ENCODE data around the gene INPP5B.
A peak's percentile ranks its signal among the peaks of the same experiment; 100 is the strongest.
"Not testable (repeated sequence)": the region's sequence is repeated elsewhere in the genome, so short reads cannot be mapped to it uniquely, and the experiment has no call there.

The INPP5B gene

GRCh38 chr1:37946703-37947360 is at the start of gene INPP5B:
TSS of gene INPP5B (minus strand) at chr1:37947053. CDS start at chr1:37946308, 745 bp downstream.
- peak; percentile 84 for DNase-seq

- no peak for DNase-seq
Observed at GRCh38 chr1:37995751-37996345, 49.0 kb upstream of the INPP5B start.

- DNase-seq: no peak
Observed at GRCh38 chr1:37994886-37995566, 48.2 kb upstream of the INPP5B start.

- DNase-seq: no peak
Observed at GRCh38 chr1:37989361-37989930, 42.6 kb upstream of the INPP5B start.

GRCh38 chr1:37987679-37988078 is 40.8 kb upstream of the INPP5B start:
- DNase-seq: no peak

- no peak for DNase-seq
Observed at GRCh38 chr1:37983546-37983945, 36.7 kb upstream of the INPP5B start.

- DNase-seq: no peak
Observed at GRCh38 chr1:37978541-37978940, 31.7 kb upstream of the INPP5B start.

GRCh38 chr1:37975083-37975482 is 28.2 kb upstream of the INPP5B start:
- not testable (repeated sequence) for DNase-seq

- no peak for DNase-seq
Observed at GRCh38 chr1:37974567-37974966, 27.7 kb upstream of the INPP5B start.

GRCh38 chr1:37973684-37974083 is 26.8 kb upstream of the INPP5B start:
- not testable (repeated sequence) for DNase-seq

- no peak for DNase-seq
Observed at GRCh38 chr1:37965301-37965700, 18.4 kb upstream of the INPP5B start.

- not testable (repeated sequence) for DNase-seq
Observed at GRCh38 chr1:37964106-37964505, 17.3 kb upstream of the INPP5B start.

GRCh38 chr1:37958690-37959089 is 11.8 kb upstream of the INPP5B start:
- DNase-seq: no peak

- no peak for DNase-seq
Observed at GRCh38 chr1:37955685-37956084, 8.8 kb upstream of the INPP5B start.

GRCh38 chr1:37954316-37954971 is 7.6 kb upstream of the INPP5B start:
- DNase-seq: no peak

- no peak for DNase-seq
Observed at GRCh38 chr1:37952738-37953137, 5.9 kb upstream of the INPP5B start.

- no peak for DNase-seq
Observed at GRCh38 chr1:37951783-37952624, 5.2 kb upstream of the INPP5B start.

GRCh38 chr1:37951041-37951782 is 4.4 kb upstream of the INPP5B start:
- no peak for DNase-seq

- no peak for DNase-seq
Observed at GRCh38 chr1:37949524-37950152, 2.8 kb upstream of the INPP5B start.

- DNase-seq: no peak
Observed at GRCh38 chr1:37948841-37949240, 2.0 kb upstream of the INPP5B start.

GRCh38 chr1:37948166-37948565 is 1.3 kb upstream of the INPP5B start:
- DNase-seq: no peak

Data from 8988T (cell line).